Esophagus muscularis mucosa (tissue), 4 donors: ENCODE measurements around the gene ZSCAN16. TPM values are rescaled to one million over a fixed set of nuclear protein-coding genes. Genes with fewer than 3 reads are reported as not detected.
"Not testable (repeated sequence)": the region's sequence is repeated elsewhere in the genome, so short reads cannot be mapped to it uniquely, and the experiment has no call there.

Experiments
- DNase-seq: peaks from one replicate; pipeline ENCODE4 v3.0.0-alpha.2; 2017; ENCODE audit errors: extremely low spot score
- H3K27ac ChIP-seq, 4 donors: fragments of 200-600 bp; sonication (generic); replicated peaks in 1 of 4; 1 replicate in 3 of 4; 2 replicates in 1 of 4; pipeline ENCODE4 v1.5.1; 2016 to 2019; ENCODE audit warnings: mild to moderate bottlenecking in 1 of 4
- H3K27me3 ChIP-seq, 4 donors: fragments of 200-600 bp; sonication (generic); one replicate each; pipeline versions ENCODE4 v1.5.1 to v1.6.0; 2016 to 2019
- H3K36me3 ChIP-seq, 4 donors: fragments of 200-600 bp; sonication (generic); one replicate each; pipeline ENCODE4 v1.5.1; 2016 to 2019
- H3K4me1 ChIP-seq, 4 donors: fragments of 200-600 bp; sonication (generic); one replicate each; pipeline ENCODE4 v1.5.1; 2016 to 2019
- H3K4me3 ChIP-seq, 4 donors: fragments of 200-600 bp; sonication (generic); 1 replicate in 2 of 4; 2 replicates in 2 of 4; pipeline ENCODE4 v1.5.1; 2016 to 2019; ENCODE audit warnings: mild to moderate bottlenecking in 4 of 4, moderate library complexity in 1 of 4
- H3K9me3 ChIP-seq, 4 donors: fragments of 200-600 bp; sonication (generic); 1 replicate in 3 of 4; 2 replicates in 1 of 4; pipeline ENCODE4 v1.5.1; 2016 to 2019
- EP300 ChIP-seq: sonication (generic); formaldehyde crosslinking; IDR thresholded peaks from one replicate; pipeline ENCODE4 v1.6.1; 2017; ENCODE audit warnings: antibody characterized with exemption
- POLR2A ChIP-seq: fragments of 450-650 bp; IDR thresholded peaks from one replicate; pipeline ENCODE4 v1.6.1; 2017; ENCODE audit warnings: antibody characterized with exemption, moderate library complexity, mild to moderate bottlenecking, low read depth
- POLR2AphosphoS5 ChIP-seq, 2 donors: sonication (generic); formaldehyde crosslinking; IDR thresholded peaks; one replicate each; pipeline ENCODE4 v1.6.1; 2017; ENCODE audit warnings: antibody characterized with exemption in 2 of 2
- WGBS: methylation state at CpG from one replicate; pipeline ENCODE4 v1.1.5; 2018; 5-methylcytosine and 5-hydroxymethylcytosine counted together
- intact Hi-C: fragments of 100-400 bp; cut with DNase I; formaldehyde crosslinking; loops from one replicate; pipeline ENCODE4 v1.15.1; 2023
- total RNA-seq, 4 donors: library from RNA; depleted of rRNA; stranded (reverse); fragments of >200 nt; gene quantifications; one replicate each; pipeline versions ENCODE4 v1.1.0 to v1.2.1, GENCODE V29; 2016
- TF ChIP-seq, protein P1 (sequence below), 3 experiments: fragments of 200-600 bp in 2 of 3; fragments of 450-650 bp in 1 of 3; sonication (generic) in 2 of 3; IDR thresholded peaks; one replicate each; pipeline ENCODE4 v1.5.1; 2017 to 2019; ENCODE audit warnings: antibody characterized with exemption in 3 of 3, mild to moderate bottlenecking in 2 of 3, moderate library complexity in 1 of 3

Gene ZSCAN16
- total RNA-seq, 4 donors from 2014 or later, result 2.9 to 7.4 (median 3.4) TPM

- intact Hi-C loops, result loop anchor here (5.0 to 10.0 kb wide), 3 partner anchors 51 to 1917 kb away; no protein-coding TSS in a partner anchor
- peak overlapping the region; percentile 81 to 89 (median 88) for H3K27ac ChIP-seq
- peaks cover 12% of the 10 kb centered on the region in 4 donors for H3K4me1 ChIP-seq
- H3K4me3 ChIP-seq, result peak overlapping the region; percentile 69 to 89 (median 74)
- no peak for TF ChIP-seq POLR2A
- TF ChIP-seq, protein P1, sequence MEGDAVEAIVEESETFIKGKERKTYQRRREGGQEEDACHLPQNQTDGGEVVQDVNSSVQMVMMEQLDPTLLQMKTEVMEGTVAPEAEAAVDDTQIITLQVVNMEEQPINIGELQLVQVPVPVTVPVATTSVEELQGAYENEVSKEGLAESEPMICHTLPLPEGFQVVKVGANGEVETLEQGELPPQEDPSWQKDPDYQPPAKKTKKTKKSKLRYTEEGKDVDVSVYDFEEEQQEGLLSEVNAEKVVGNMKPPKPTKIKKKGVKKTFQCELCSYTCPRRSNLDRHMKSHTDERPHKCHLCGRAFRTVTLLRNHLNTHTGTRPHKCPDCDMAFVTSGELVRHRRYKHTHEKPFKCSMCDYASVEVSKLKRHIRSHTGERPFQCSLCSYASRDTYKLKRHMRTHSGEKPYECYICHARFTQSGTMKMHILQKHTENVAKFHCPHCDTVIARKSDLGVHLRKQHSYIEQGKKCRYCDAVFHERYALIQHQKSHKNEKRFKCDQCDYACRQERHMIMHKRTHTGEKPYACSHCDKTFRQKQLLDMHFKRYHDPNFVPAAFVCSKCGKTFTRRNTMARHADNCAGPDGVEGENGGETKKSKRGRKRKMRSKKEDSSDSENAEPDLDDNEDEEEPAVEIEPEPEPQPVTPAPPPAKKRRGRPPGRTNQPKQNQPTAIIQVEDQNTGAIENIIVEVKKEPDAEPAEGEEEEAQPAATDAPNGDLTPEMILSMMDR (IDR thresholded peaks at IDR 0.05), result no peak
- H3K9me3 ChIP-seq, result no peaks in the 10 kb centered on the region
- DNase-seq, result no peak
- 12% methylated on average over 4 of the region's 4 CpGs for whole genome bisulfite sequencing
- no peaks in the 10 kb centered on the region for H3K27me3 ChIP-seq
- H3K36me3 ChIP-seq, result peaks cover 0 to 9% (median 3%) of the 10 kb centered on the region in 4 donors
These were observed 43.0 kb upstream of the ZSCAN16 start for GRCh38 chr6:28081486-28081751.

DNA sequence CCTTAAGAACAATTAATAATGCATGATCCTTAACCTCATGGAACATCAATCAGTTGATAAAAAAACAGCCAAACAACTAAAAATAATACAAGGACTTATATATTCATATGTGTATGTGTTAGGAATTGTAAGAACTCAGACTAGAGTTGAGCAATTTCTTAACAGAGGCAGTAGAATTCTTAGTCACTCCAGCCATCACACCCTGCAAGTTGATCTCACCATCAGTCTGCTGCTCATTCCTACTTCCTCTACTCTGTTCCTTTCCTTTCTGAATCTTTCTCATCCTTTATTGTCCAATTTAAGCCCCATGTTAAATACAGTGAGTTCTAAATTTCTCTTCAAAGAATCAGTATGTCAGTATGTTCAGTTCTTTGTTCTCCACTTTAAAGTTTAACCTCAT, 41.5 kb upstream of the ZSCAN16 start:
- TF ChIP-seq, protein P1 (IDR thresholded peaks at IDR 0.05), result no peak
- TF ChIP-seq POLR2A (no peak), EP300 (no peak), POLR2AphosphoS5 (IDR thresholded peaks at IDR 0.05) (no peak)
- H3K36me3 ChIP-seq, result peaks cover 0 to 20% (median 3%) of the 10 kb centered on the region in 4 donors
- intact Hi-C loops, result loop anchor here (5.0 to 10.0 kb wide), 3 partner anchors 49 to 1918 kb away; no protein-coding TSS in a partner anchor
- H3K27ac ChIP-seq, result no peak overlapping the region
- DNase-seq, result no peak
- H3K4me3 ChIP-seq, result no peak overlapping the region
- no peaks in the 10 kb centered on the region for H3K27me3 ChIP-seq
- peaks cover 12% of the 10 kb centered on the region in 4 donors for H3K4me1 ChIP-seq
- H3K9me3 ChIP-seq, result no peaks in the 10 kb centered on the region

- WGBS, result 93% methylated on average over 5 of the region's 5 CpGs
- Histone ChIP-seq H3K36me3 (peaks cover 0 to 28% (median 10%) of the 10 kb centered on the region in 4 donors), H3K9me3 (peaks cover 0 to 11% (median 10%) of the 10 kb centered on the region in 4 donors), H3K27ac (no peak overlapping the region), H3K4me1 (no peaks in the 10 kb centered on the region), H3K4me3 (no peak overlapping the region), H3K27me3 (no peaks in the 10 kb centered on the region)
- intact Hi-C loops, result loop anchor here (10.0 kb wide), 1 partner anchor 1924 kb away; no protein-coding TSS in a partner anchor
- no peak for DNase-seq
- TF ChIP-seq, protein P1 (IDR thresholded peaks at IDR 0.05), result no peak
- TF ChIP-seq EP300 (no peak), POLR2A (no peak), POLR2AphosphoS5 (IDR thresholded peaks at IDR 0.05) (no peak)
These were observed 35.4 kb upstream of the ZSCAN16 start for GRCh38 chr6:28089054-28089453.

DNA sequence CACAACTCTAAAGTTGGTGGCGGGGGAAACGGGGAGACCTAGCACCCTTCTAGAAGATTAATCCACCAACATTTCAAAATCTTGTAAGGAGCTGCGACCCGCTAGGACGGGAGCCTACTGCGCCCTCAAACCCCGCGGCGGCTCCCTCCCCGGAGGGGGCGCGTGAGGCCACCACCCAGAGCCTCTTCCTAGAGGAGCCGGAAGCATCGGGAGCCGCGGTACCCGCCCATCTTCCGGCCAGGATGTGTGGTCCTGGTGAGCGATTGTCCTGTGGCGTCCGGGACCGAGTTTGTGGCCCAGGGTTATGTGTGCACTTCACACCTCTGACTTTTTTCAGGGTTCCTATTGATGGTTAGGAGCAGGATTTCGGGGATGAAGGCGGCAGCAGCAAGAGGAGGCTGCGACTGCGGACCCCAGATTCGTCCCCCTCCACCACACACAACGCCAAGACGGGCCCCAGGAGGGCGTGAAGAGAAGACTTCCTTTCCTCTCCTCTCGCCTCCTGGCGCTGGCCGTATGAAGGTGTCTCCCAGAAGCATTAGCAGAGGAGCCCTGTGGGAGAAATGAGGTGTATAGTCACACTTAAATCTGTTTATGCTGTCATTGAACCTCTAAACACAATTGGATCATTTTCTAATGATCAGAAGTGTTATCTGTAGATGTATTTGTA, 33.4 kb upstream of the ZSCAN16 start:
- no peaks in the 10 kb centered on the region for H3K4me1 ChIP-seq
- intact Hi-C loops, result no loop called here
- peaks cover 0 to 11% (median 10%) of the 10 kb centered on the region in 4 donors for H3K9me3 ChIP-seq
- H3K4me3 ChIP-seq, result peak overlapping the region; percentile 39 to 53 (median 44)
- WGBS, result 16% methylated on average over 30 of the region's 33 CpGs
- TF ChIP-seq POLR2AphosphoS5 (IDR thresholded peaks at IDR 0.05) (no peak), POLR2A (no peak), EP300 (no peak)
- TF ChIP-seq, protein P1 (IDR thresholded peaks at IDR 0.05), result no peak
- DNase-seq, result no peak
- H3K27ac ChIP-seq, result no peak overlapping the region
- peaks cover 0 to 22% (median 7%) of the 10 kb centered on the region in 4 donors for H3K36me3 ChIP-seq
- no peaks in the 10 kb centered on the region for H3K27me3 ChIP-seq

DNA sequence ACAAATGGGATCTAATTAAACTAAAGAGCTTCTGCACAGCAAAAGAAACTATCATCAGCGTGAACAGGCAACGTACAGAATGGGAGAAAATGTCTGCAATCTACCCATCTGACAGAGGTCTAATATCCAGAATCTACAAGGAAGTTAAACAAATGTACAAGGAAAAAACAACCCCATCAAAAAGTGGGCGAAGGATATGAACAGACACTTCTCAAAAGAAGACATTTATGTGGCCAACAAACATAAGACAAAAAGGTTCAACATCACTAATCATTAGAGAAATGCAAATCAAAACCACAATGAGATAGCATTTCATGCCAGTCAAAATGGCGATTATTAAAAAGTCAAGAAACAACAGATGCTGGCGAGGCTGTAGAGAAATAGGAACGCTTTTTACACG, 22.2 kb upstream of the ZSCAN16 start:
- H3K27me3 ChIP-seq, H3K4me3 ChIP-seq, H3K36me3 ChIP-seq, H3K4me1 ChIP-seq, H3K9me3 ChIP-seq, DNase-seq, H3K27ac ChIP-seq, intact Hi-C loops: not testable (repeated sequence)
- WGBS, result 80% methylated on average over 7 of the region's 7 CpGs

DNA sequence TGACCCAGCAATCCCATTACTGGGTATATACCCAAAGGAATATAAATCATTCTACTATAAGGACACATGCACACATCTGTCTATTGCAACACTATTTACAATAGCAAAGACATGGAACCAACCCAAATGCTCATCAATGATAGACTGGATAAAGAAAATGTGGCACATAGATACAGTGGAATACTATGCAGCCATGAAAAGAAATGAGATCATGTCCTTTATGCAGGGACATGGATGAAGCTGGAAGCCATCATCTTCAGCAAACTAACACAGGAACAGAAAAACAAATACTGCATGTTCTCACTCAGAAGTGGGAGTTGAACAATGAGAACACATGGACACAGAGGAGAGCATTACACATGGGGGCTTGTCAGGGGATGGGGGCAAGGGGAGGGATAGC, 21.7 kb upstream of the ZSCAN16 start:
- intact Hi-C loops, H3K36me3 ChIP-seq, DNase-seq: not testable (repeated sequence)

More for the DNA sequence above, 21.7 kb upstream of the ZSCAN16 start:
- not testable (repeated sequence) for H3K9me3 ChIP-seq, H3K4me3 ChIP-seq, H3K4me1 ChIP-seq, H3K27ac ChIP-seq, H3K27me3 ChIP-seq
